C4-2B (cell line): Measurements from ENCODE around the gene RPAP3.

Experiments used
- CTCF ChIP-seq: fragments of 450-650 bp; conservative IDR thresholded peaks from 2 replicates; pipeline ENCODE4 v1.5.1; 2017; ENCODE audit warnings: mild to moderate bottlenecking
- ZFX ChIP-seq: fragments of 450-650 bp; IDR thresholded peaks from 2 replicates; pipeline ENCODE4 v1.6.1; 2017

- TF ChIP-seq CTCF (no peak), ZFX (no peak)
These were observed 56.4 kb downstream of the RPAP3 start for GRCh38 chr12:47649381-47649780.
